HG03066 (cell line): ENCODE measurements around the gene ZNF488.

Source experiments
- ATAC-seq: cut with Tn5 transposase; IDR thresholded peaks from one replicate; pipeline ENCODE4 v1.9.1; 2021; ENCODE audit warnings: low read depth; ENCODE audit not compliant: unreplicated experiment

ZNF488 gene

GRCh38 chr10:47333532-47333931 is 50.6 kb downstream of the ZNF488 start:
- ATAC-seq: no peak

DNA sequence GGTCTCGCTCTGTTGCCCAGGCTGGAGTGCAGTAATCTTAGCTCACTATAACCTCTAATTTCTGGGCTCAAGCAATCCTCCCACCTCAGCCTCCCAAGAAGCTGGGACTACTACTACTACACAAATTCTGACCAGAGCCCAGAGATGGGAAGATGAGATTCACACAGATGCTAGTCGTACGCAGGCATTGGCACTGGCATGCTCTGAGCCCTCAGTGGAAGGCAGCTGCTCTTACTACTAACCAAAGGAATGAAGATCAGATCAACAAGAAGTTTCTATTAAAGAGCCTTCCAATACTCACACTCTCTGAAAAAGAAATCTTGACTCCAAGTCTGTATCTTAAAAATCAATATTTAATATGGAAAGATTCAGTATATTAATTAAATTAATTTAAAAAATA is 51.1 kb downstream of the ZNF488 start:
- ATAC-seq: no peak

DNA sequence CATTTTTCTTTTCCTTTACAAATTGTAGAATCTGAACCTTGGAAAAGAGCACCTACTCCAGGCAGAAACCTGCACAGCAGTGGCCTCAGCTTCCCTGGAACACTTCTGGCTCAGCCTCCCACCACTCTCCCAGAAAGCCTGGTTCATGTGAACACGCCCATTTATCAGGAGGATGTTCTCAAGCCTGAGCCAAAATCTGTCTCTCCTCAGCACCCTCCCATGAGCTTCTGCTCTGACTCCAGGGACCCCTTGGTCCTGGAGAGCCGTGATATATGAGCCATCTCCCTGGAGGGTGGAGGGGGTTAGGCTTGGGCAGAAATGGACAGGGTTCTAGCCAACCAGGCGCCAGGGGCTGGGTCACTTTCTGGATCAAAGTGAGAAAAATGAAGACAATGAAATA is 51.7 kb downstream of the ZNF488 start:
- no peak for ATAC-seq

DNA sequence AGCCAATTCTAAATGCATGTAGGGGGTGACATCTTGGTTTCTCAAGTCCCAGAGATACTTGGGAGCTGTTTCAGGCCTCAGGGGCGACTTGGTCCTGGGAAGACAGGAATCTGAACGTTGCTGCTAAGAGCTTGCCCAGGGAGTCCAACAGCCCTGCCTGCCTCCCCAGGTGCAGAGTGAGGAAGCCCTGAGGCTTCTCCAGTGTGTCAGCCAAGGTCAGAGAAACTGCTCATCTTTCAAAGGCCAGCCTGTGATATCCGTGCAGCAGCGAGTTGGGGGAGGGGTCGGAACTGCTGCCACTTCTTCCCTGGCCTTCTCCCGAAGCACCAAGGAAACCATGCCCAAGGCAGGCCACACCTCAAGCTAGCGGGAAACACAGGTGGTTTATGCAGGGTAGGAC is 52.1 kb downstream of the ZNF488 start:
- ATAC-seq: no peak

DNA sequence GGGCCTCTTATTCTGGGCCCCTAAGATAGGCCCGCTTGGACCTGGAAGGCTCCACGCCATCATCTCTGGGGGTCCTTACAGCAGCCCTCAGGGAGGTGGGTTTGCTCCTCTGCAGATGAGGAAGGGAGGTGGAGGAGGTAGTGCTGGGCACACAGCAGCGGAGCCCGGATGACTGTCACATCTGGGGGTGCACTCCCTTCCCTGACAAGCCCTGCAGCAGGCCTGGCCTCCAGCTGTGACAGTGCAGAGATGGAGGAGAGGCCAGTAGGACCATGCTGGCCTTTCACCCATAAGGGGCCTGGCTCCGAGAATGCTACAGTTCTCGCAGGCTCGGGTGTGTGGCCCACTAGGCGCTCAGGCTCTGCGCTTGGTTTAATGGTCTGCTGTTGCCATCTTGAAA is 52.6 kb downstream of the ZNF488 start:
- ATAC-seq: no peak

DNA sequence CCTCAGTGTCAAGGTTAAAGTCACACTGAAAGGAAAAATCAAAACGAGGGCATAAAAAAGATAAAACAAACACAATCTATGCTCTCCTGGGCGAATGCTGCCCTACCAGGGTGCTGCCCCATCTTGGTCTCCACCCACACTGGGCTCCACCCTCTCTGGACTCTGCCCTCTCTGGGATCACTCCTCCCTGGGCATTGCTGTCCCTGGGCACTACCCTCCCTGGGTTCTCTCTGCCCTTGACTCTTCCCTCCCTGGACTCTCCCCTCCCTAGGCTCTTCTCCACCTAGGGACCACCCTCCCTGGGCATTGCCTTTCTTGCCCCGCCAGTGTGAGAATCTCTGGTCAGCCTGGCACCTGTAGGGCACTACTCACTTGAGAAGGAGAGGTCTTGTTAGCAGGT is 53.3 kb downstream of the ZNF488 start:
- ATAC-seq: no peak

- no peak for ATAC-seq
Measured at GRCh38 chr10:47330366-47330765, 53.7 kb downstream of the ZNF488 start.

- ATAC-seq: no peak
Measured at GRCh38 chr10:47329855-47330254, 54.2 kb downstream of the ZNF488 start.

DNA sequence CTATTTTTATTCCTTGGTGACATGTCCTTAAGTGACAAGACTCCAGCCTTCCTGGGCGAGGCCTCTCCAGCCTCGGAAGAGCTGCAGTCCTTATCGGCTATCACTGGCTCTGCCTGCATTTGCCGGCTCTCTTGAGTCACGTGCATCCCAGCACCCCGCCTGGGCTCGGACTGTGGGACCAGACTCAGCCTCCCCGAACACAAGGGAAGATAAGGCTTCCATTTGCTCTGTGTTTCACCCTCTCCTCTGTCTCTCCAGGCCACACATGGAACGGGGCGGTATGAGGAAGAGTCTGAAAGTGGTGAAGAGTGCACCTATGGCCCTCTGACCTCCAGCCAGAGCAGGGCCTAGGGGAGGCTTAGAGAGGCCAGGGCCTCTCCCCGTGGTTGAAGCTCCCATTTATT is 57.2 kb downstream of the ZNF488 start:
- no peak for ATAC-seq

GRCh38 chr10:47326306-47326926 is 57.7 kb downstream of the ZNF488 start:
- ATAC-seq: no peak

DNA sequence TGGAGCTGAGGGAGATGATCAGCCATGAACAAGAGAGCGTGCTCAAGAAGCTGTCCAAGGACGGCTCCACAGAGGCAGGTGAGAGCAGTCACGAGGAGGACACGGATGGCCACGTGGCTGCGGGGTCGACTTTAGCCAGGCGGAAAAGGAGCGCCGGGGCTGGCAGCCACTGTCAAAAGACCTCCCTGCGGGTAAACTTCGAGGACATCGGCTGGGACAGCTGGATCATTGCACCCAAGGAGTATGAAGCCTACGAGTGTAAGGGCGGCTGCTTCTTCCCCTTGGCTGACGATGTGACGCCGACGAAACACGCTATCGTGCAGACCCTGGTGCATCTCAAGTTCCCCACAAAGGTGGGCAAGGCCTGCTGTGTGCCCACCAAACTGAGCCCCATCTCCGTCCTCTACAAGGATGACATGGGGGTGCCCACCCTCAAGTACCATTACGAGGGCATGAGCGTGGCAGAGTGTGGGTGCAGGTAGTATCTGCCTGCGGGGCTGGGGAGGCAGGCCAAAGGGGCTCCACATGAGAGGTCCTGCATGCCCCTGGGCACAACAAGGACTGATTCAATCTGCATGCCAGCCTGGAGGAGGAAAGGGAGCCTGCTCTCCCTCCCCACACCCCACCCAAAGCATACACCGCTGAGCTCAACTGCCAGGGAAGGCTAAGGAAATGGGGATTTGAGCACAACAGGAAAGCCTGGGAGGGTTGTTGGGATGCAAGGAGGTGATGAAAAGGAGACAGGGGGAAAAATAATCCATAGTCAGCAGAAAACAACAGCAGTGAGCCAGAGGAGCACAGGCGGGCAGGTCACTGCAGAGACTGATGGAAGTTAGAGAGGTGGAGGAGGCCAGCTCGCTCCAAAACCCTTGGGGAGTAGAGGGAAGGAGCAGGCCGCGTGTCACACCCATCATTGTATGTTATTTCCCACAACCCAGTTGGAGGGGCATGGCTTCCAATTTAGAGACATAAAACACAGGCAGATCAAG is 58.5 kb downstream of the ZNF488 start:
- ATAC-seq: no peak

DNA sequence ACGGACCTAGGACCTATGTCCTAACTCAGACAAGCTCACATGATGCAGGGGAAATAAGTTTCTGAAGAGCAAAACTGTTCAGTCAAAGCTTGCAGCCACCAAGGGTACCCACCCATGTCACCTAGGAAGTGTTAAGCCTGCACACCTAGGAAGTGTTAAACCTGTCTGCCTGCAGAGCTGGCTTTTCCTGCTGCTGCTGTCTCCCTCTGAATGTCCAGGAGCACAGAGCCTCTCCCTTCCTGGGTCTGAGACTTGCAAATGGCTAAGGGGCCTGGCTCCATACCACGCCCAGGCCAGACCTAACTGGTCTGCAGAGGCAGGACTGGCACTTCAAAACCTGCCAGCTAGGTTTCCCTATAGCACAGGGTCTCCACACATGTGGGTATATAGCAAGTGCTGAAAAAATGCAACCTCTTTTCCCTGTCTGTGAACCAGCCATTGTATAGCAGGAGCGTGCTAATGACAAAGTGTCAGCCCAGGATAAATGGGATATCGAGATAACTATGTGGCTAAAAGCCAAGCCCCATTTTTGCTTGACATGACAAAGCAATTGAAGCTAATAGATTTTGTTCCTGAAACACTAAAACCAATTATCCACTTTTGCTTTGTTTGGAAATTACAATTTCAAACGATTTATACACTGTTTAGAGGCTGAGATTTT is 60.3 kb downstream of the ZNF488 start:
- no peak for ATAC-seq

DNA sequence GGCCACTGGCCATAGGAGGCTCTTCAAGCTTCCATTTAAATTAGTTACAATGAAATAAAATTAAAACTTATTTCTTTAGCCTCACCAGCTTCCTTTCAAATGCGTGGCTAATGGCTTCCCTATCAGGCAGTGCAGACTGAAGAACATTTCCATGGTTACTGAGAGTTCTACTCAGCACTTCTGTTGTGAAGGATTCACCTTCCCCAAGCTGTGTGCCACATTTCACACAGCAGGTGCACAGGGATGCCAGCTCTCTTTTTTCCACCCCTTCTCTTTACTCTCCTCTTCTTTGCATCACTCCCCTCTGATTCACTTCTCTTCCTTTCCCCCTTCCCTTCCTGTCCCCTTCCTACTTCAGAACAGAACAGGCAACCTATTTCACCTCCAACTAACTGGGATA is 61.0 kb downstream of the ZNF488 start:
- no peak for ATAC-seq

DNA sequence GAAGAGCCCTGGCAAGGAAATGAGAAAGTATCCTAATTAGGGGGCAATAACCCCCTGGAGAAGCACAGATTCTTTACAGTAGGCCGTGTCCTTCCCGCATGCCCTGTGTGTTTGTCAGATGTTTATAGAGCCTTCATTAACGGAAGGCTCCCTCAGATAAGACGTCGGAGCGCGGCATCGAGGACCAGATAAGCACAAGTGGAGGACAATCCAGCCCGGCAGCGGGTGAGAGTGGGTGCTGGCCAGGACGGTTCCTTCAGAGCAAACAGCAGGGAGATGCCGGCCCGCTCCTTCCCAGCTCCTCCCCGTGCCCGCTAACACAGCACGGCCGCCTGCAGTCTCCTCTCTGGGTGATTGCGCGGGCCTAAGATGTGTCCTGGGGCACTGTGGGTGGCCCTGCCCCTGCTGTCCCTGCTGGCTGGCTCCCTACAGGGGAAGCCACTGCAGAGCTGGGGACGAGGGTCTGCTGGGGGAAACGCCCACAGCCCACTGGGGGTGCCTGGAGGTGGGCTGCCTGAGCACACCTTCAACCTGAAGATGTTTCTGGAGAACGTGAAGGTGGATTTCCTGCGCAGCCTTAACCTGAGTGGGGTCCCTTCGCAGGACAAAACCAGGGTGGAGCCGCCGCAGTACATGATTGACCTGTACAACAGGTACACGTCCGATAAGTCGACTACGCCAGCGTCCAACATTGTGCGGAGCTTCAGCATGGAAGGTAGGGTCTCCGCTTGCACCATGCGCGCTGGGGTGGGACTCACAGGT is 61.6 kb downstream of the ZNF488 start, which contains the start of gene GDF2:
TSS of gene GDF2 (plus strand) at position 155 of the 762 bp plus-strand sequence. CDS start at position 370, 215 bp downstream.
- no peak for ATAC-seq

DNA sequence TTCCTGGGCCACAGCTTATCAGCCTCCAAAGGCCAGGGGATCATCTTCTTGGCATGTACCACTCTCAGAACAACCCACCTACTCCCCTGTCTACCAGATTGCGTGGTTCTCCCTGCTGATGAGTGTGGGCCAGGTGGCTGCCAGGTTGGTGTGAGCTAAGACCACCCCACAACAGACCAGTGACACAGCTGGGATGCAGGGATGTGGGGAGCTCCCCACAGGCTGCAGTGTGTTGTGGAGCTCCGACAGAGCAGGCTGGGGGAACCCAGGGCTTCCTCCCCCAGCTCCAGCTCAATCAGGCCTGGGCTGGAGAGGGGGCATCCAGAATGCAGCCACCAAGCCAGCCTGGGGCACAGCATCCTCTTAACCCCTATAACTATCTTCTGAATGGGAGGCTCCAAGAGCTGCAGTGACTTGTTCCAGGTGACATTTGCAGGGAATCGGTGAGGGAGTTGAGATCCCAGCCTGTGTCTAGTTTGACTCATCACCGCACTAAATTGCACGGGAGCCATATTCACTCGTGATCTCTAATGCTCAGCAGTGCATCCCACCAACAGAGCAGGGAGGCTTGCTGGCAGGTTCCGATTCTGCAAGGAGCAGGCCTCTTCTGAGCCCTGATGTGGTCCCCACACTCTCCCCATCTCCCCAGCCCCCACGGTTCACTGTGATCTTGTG is 62.4 kb downstream of the ZNF488 start:
- ATAC-seq: no peak

DNA sequence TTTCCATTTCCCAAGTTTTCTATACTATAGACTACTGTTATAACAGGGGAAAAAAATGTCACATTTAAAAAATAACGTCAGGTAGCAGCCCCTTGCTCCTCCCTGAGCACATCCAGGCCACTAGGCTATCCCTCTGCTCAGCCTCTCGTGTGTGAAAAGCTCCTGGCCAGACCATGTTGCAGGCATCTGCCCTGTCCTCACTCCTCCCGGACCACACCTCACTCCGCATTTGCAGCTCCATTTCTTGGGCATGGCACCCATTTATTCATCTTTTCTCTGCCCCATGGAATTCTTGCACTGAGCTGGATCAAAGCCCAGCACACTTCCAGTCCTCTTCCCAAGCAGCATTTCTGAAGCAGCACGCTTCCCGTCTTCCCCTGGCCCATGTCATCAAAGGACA is 63.3 kb downstream of the ZNF488 start:
- ATAC-seq: no peak

DNA sequence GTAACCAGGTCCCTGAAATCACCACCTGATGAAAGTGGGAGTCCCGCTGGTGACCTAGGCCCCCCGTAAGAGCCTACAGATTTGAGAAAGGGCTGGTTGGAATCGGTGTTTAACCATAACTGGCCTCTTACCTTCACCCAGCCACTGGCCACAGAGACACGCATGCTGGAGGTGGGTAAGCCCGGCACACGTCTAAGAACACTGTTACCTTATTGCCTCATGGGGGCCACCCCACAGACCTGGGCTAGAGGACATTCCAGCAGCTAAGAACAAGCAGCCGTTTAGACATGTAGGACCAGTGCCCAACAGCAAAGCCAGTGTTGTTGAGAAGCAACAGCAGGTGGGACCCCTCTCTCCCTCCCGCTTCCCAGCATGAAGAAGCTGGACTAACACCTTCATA is 64.3 kb downstream of the ZNF488 start:
- no peak for ATAC-seq

DNA sequence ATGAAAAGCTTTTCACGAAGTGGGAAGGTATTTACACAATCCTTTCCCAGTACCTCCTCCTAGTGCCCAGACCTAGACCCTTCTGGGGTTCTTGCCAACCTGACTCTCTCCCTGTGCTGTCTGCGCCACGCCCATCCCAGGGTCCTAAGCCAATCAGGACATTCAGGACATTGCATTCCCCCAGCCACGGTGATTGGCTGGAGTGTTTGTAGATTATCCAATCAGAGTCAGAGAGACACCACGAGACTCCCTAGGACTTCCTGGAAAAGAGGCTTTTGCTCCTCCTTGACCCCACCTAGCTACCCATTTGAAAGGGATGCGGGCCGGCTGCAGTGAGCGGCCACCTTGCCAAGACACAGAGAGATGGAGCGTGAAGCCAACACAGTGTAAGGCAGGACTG is 65.4 kb downstream of the ZNF488 start:
- no peak for ATAC-seq

DNA sequence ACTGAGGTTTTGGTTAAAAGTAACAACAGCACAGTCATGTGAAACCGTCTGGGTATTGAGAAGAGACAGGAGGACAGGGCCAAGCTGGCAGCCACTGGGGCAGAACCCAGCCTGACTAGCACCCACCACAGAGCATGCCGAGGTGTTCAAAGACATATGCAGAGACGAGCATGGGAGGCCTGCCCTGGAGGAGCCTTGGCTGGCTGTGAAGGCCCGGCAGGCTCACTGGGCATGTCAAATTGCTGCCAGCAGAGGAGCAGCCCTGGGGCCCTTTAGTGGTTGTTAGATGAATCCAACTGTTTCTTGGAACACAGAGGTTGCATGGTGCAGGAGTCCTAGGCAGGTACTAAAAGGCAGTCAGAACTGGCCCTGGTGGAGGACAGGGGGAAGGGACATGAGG is 66.8 kb downstream of the ZNF488 start:
- ATAC-seq: no peak

DNA sequence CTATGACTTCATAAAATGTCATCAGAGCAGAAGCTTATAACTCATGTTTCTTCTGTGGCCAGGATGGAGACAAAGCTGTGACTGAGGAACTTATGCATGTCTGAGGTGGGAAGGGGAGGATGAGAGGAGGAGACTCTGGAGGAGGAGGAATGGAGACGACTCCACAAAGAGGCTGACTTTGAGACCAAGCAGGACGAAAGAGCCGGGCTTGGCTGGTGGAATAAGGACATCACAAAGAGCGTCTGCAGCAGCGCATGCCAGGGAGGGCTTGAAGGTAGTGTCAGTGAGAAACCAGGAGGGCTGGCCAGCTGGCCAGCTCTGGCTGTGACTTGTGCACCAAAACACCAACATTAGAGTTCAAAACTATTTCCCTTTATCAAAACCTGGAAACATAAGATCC is 68.0 kb downstream of the ZNF488 start:
- no peak for ATAC-seq
